Stimulated activated CD4-positive, alpha-beta T cell treated with anti-CD3 and anti-CD28 coated beads, Interleukin-15, amount 100 ng/mL, for 24 hours (primary cell): ENCODE data around the gene PC.

Experiments used
- DNase-seq: peaks from one replicate; pipeline ENCODE4 v3.0.0-alpha.2; 2020

Gene PC

DNA sequence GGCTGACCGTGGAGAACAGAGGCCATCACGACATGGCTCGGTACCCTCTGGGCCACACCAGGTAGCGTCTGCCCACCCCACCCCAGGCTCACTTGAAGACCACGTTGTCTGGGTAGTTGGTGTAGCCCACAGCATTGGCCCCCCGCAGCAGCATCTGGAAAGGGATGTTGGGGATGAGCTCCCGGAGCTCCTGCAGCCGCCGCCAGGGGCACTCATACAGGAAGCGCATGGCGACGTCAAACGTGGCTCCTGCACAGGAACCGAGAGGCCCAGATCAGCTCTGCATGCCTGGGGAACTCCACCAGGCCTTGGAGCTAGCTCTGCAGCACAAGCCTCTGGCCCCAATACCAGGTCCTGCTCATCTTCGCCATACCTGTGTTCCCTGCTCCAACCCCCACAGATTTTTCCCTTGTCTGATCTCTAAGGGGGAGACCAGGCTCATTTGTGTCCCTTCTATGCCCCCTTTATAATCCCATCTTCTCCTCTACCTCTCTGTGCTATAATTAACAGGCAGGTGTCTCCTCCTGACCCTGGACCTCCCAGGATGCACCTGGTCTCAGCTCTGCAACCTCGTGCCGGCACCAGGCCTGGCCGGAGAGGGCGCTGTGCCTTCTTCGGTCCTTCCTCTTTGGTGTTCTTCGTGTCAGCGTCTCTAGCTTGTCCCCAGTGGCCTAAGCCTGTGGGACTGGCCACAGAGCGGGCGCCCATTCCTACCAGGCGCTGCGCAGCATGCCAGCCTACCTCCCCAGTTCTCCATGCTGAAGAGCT, 106.3 kb downstream of the PC start:
- DNase-seq = peak; percentile 52

DNA sequence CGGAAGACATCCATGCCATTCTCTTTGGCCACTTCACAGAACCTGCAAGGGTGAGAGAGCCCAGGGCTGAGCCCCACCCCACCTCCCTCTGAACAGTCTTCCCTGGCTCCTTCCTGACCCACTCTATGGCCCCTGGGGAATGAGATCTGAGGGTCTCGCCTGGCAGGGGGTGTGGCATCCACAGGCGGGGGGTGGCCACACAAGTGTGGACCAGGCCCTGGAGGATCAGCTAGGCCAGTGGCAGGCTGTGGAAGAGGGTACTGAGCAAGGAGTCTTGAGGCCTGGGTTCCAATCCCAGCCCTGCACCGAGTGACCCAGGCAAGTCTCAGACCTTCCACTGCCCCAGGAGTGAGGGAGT, 107.0 kb downstream of the PC start:
- no peak for DNase-seq

DNA sequence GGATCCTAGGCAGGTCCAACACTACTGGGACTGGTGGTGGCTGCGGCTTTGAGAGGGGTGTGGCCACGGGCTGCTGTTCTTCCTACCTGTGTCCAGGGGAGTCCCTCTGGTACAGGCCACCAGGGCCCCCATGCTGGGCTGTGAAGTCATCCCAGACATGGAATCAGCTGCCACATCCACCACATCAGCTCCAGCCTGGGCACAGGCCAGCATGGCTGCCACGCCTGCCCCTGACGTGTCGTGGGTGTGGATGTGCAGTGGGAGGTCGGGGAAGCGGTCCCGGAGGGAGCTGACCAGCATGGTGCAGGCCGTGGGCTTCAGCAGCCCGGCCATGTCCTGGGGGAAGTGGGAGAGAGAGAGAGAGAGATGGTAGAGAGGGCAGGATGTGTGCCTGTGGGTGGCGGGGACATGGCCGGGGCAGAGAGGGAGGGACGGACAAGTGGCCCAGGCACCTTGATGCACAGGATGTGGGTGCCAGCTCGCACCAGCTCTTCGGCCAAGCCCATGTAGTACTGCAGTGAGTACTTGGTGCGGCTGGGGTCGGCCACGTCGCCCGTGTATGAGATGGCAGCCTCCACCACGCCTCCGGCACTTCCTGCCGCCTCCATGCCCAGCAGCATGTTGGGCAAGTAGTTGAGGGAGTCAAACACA, 107.5 kb downstream of the PC start:
- no peak for DNase-seq

GRCh38 chr11:66850235-66850587, 108.0 kb downstream of the PC start:
- DNase-seq = peak; percentile 0

- no peak for DNase-seq
Measured at GRCh38 chr11:66849501-66850234, 108.5 kb downstream of the PC start.

DNA sequence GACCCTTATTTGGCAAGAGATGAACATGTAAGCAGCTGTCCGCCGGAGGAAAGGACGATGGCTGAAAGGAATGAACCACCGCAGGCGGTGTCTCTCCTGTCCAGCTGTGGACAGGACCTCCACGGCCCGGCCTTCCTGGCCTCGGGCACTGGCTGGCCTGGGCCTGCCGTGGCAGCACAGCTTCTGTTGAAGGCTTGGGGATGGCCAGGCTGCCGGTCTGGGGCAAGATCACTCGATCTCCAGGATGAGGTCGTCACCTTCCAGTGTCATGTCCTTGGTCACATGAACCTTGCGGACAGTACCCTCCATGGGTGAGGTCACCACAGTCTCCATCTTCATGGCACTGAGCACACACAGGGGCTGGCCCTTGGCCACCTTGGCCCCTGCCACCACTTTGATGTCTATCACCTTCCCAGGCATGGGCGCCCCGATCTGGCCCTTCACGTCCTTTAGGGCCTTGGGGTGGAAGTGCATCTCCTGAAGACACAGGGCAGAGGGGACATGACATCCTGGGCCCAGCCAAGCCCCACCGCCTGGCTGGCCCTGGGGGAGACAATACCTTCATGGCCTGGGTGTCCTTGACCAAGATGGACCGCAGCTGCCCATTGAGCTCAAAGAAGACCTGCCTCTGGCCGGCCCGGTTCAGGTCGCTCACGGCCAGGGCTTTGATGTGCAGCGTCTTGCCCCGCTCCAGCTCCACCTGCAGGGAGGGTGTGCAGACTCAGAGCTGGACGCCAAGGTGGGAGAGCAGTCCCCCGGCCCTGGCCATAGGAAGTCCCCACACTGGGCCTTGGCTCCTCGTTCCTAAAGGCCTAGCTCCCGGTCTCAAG, 109.3 kb downstream of the PC start:
- DNase-seq = peak; percentile 2

DNA sequence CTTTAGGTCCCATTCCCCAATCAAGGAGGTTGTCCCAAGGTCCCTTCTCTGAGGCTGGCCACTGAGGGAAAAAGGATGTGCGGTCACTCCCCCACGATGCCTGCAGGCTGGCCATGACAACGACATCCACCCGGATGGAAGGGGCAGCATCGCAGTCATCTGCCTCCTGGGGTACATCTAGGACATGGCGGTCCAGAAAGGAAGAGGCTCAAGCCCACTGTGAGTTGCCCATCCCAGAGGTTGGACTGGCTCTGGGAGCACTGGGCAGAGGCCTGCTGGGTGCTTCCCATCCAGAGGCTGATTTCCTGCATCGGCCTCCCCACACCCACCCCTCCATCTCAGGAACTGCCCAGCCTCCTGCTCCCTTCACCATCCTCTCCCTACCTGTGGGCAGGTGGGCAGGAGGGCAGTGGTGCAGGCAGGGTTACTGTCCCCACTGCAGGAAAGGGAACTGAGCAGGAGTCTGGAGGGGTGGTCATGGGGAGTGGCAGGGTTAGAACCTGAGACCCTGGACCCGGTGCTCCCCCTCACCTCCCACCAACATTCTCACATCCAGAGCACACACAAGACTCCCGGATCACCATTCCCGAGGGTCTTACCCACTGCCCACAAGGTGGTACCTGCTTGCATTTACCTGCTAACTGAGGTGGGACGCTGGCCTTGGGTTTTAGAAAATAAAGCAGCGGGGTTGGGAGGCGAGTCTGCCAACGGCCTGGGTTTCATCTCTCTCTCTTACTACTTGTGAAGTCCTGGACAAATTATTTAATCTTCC, 110.5 kb downstream of the PC start:
- DNase-seq = no peak

- DNase-seq = no peak
Measured at GRCh38 chr11:66846671-66847091, 111.5 kb downstream of the PC start.

DNA sequence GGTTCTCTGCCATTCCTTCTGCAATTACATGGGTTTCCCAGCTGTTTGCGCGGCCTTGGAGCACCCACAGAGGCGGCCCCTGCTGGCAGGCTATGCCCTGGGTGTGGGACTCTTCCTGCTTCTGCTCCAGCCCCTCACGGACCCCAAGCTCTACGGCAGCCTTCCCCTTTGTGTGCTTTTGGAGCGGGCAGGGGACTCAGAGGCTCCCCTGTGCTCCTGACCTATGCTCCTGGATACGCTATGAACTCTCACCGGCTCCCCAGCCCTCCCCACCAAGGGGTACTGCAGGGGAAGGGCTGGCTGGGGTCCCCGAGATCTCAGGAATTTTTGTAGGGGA, 112.3 kb downstream of the PC start:
- no peak for DNase-seq

DNA sequence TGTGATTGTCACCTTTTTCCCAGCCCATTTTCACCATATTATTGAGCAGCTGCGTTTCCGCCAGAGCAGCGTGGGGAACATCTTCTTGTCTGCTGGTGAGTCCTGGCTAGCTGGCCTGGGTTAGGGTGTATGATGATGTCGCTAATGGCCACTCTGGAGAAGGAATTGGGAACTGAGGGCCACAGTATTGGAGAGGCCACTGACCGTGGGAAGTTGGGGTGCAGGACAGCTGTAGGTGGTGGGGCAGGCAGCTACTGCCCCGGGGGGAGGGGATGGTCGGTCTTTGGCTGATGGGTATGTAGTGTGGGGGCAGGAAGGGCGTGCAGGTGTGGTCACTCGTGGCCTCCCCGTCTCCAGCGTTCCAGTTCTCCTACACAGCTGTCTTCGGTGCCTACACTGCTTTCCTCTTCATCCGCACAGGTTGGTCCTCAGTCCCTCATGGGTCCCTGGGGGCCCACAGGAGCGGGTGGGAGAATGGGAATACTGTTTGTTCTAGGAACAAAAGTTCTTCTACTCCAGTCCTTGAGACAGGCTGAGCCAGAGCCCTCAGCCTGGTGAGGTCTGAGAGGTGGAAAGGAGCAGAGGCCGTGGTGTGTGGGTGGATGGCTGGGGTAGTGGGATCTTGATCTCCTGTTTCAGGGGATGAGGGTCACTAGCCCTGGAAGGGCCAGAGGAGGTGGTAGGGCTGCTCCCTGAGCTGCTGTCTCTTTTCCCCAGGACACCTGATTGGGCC, 112.9 kb downstream of the PC start:
- no peak for DNase-seq

GRCh38 chr11:66844496-66845142, 113.6 kb downstream of the PC start:
- DNase-seq = no peak

DNA sequence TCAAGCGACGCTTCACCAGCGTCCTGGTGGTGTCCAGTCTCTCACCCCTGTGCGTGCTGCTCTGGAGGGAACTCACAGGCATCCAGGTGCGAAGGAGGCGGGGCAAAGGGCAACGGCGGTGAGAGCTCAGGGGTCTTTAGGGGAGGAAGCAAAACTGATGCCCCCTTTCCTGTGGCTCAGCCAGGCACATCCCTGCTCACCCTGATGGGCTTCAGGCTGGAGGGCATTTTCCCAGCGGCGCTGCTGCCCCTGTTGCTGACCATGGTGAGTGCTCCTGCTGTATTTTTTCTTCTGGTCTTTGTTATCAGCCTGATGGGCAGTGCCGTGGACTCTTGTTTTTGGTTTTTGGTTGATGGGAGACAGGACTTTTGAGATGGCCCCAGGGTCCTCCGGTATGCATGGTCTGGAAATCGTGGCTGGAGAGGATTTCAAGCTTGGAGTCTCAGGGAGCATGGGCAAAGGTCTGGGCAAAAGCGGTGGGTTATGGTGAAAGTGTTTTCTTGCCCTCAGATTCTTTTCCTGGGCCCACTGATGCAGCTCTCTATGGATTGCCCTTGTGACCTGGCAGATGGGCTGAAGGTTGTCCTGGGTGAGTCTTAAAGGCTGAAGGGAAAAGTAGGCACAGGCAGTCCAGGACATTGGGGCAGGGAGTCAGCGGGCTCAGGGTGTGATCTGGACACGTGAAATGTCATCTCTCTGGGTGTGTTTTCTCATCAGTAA, 114.2 kb downstream of the PC start:
- DNase-seq = no peak

- peak; percentile 92 for DNase-seq
Measured at GRCh38 chr11:66842896-66843775, 115.0 kb downstream of the PC start, which contains the start of gene RCE1. Gene RCE1 (plus strand): TSS chr11:66843441. CDS start chr11:66843456, 15 bp downstream.

- no peak for DNase-seq
Measured at GRCh38 chr11:66842501-66842895, 115.7 kb downstream of the PC start.

GRCh38 chr11:66841861-66842260, 116.3 kb downstream of the PC start:
- no peak for DNase-seq

- DNase-seq = no peak
Measured at GRCh38 chr11:66840317-66841091, 117.7 kb downstream of the PC start.

- no peak for DNase-seq
Measured at GRCh38 chr11:66835768-66836405, 122.3 kb downstream of the PC start.

DNA sequence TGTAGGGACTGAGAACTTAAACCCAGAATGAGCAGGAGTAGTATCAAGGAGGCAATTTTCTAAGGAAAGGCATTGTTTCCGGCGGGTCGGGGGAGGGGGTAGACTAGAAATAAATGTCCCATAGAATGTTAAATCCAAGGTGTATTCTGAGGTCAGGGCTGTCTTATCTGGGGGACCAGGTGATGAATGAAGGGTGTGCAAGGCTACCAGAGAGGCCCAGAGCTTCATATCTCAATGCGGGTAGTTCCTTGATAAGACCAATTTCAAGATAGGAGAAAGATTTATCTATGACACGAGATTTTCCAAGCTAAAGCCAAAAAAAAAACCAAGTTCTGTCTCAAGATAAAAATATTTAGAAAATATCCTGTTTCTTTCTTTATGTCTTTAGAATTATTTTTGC, 123.2 kb downstream of the PC start:
- no peak for DNase-seq
